ENCODE results near the gene FBXO5.
"Not testable (repeated sequence)": the region's sequence is repeated elsewhere in the genome, so short reads cannot be mapped to it uniquely, and the experiment has no call there.

Gene FBXO5

GRCh38 chr6:152993431-152993830 is 10.6 kb upstream of the FBXO5 start:
- TF ChIP-seq, protein P1, sequence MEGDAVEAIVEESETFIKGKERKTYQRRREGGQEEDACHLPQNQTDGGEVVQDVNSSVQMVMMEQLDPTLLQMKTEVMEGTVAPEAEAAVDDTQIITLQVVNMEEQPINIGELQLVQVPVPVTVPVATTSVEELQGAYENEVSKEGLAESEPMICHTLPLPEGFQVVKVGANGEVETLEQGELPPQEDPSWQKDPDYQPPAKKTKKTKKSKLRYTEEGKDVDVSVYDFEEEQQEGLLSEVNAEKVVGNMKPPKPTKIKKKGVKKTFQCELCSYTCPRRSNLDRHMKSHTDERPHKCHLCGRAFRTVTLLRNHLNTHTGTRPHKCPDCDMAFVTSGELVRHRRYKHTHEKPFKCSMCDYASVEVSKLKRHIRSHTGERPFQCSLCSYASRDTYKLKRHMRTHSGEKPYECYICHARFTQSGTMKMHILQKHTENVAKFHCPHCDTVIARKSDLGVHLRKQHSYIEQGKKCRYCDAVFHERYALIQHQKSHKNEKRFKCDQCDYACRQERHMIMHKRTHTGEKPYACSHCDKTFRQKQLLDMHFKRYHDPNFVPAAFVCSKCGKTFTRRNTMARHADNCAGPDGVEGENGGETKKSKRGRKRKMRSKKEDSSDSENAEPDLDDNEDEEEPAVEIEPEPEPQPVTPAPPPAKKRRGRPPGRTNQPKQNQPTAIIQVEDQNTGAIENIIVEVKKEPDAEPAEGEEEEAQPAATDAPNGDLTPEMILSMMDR (IDR thresholded peaks at IDR 0.05; ENCODE audit: low read depth, low read length, missing control alignments) = peak; percentile 10
- no peak for DNase-seq (ENCODE audit: low read depth)
- no peak overlapping the region for H3K4me3 ChIP-seq (ENCODE audit: low read depth, low read length)

DNA sequence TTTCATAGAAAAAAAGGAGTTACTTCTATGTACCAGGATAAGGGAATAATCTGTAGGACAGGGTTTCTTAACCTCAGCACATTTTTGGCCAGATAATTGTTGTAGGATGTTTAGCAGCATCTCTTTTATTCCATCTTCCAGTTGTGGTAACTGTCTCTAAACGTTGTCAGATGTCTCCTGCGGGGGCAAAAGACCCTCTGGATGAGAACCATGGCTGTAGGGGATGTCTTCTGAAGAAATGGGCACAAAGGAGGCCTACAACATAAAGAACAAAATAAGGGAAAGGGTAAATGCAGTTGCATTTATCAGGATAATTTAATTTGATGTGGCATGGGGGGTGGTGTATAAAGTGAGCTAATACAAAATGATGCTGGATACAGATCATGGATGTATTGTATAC is 4.1 kb upstream of the FBXO5 start:
- DNase-seq (ENCODE audit: low read depth) = no peak
- no peak overlapping the region for H3K4me3 ChIP-seq (ENCODE audit: low read depth, low read length)

DNA sequence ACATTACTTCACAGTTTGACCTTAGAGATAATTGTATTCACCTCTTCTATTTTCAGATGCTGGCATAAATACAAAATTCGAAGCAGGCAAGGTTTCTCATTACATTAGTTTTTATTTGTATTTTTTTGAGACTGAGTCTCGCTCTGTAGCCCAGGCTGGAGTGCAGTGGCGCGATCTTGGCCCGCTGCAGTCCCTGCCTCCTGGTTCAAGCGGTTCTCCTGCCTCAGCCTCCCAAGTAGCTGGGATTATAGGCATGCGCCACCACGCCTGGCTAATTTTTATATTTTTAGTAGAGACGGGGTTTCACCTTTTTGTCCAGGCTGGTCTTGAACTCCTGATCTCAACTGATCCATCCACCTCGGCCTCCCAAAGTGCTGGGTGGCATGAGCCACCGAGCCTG is 2.5 kb upstream of the FBXO5 start:
- not testable (repeated sequence) for DNase-seq (ENCODE audit: low read depth)
- H3K4me3 ChIP-seq (ENCODE audit: low read depth, low read length) = peak overlapping the region; percentile 71

More for the DNA sequence above, 4.1 kb upstream of the FBXO5 start:
- TF ChIP-seq, protein P1 (IDR thresholded peaks at IDR 0.05; ENCODE audit: low read depth, low read length, missing control alignments) = no peak

DNA sequence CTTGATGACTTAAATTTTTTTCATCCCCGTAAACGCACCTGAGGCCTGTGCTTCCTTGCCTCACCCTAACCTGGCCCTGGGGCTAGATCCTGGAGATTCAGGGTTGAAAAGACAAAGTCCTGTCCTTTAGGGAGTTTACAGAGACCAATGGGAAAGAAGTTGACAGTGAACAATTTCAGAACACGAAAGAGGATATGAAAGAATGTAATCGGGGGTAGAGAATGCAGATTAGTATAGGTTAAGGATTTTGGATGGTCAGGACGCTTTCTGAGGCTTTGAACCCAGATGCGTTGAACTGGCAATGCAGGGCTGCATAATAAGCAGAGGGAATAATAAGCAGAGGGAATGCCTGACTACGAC is 1.7 kb upstream of the FBXO5 start:
- DNase-seq (ENCODE audit: low read depth) = peak; percentile 43
- peak overlapping the region; percentile 71 for H3K4me3 ChIP-seq (ENCODE audit: low read depth, low read length)
- TF ChIP-seq, protein P1 (IDR thresholded peaks at IDR 0.05; ENCODE audit: low read depth, low read length, missing control alignments) = no peak

DNA sequence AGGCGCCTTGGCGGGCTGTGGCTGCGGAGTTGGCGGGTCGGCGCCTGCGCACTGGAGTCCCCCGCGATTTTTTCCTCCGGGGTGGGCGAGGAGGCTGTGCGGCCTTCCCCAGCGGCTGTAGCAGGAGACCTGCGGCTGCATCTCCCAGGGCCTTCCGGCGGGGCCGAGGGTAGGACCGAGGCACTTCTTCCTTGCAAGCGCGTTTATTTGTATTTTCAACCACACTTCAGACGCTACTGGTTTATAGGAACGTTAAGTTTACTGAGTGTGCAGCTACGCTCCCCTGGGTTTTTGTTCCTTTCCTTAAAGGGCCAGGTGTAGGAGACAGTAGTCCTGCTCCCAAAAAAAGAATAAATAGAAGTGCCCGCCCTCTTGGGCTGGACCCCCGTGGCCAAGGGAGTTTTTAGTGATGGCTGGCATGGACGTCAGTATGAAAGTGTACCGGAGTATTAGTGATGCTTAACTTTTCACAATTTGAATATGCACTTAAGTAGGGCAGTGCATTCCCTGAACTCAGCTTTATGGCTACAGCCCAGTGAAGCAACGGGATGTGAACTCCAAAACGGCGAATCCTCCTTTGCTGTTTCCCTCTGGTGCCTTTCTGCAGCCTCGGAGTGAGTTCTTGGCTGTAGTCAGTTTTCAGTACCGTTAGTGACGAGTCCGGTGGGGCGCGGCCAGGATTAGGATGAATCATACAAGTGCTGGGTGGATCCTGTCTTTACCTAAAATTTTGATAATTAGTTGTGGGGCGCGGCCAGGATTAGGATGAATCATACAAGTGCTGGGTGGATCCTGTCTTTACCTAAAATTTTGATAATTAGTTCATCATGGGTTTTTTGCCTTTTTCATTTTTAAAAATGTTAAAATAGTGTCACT is 1.0 kb upstream of the FBXO5 start:
- peak overlapping the region; percentile 71 for H3K4me3 ChIP-seq (ENCODE audit: low read depth, low read length)
- DNase-seq (ENCODE audit: low read depth) = peak; percentile 36
- TF ChIP-seq, protein P1 (IDR thresholded peaks at IDR 0.05; ENCODE audit: low read depth, low read length, missing control alignments) = no peak

GRCh38 chr6:152981989-152982903 is 595 bp downstream of the FBXO5 start:
- peak overlapping the region; percentile 93 for H3K4me3 ChIP-seq (ENCODE audit: low read depth, low read length)
- DNase-seq (ENCODE audit: low read depth) = no peak
- TF ChIP-seq, protein P1 (IDR thresholded peaks at IDR 0.05; ENCODE audit: low read depth, low read length, missing control alignments) = no peak

DNA sequence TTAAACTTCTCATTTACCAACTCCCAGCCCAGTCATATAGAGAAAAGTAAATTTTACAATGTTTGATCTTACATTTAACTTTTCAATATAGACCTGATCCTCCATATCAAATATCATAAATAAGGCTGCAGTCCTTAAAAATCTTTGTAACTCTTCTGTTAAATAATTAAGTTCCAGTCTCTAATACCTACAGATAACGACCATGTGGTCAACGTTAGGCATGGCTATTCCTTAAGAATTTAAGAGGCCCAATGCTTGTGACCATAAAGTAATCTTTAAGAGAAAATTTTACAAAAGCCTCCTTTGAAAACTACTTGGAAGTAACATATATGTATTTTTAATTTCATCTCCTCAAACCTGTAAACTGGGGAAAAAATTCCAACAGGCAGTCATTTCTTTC is 1.6 kb downstream of the FBXO5 start:
- no peak for DNase-seq (ENCODE audit: low read depth)
- TF ChIP-seq, protein P1 (IDR thresholded peaks at IDR 0.05; ENCODE audit: low read depth, low read length, missing control alignments) = no peak

More for the DNA sequence above, 1.6 kb downstream of the FBXO5 start:
- H3K4me3 ChIP-seq (ENCODE audit: low read depth, low read length) = peak overlapping the region; percentile 93
